Hepatocyte (in vitro differentiated cells): ENCODE measurements around the gene DGCR8.

Experiments
- EZH2phosphoT487 ChIP-seq: fragments of 200-600 bp; sonication (generic); IDR thresholded peaks from one replicate; pipeline ENCODE4 v1.6.1; 2018; ENCODE audit warnings: antibody characterized with exemption, mild to moderate bottlenecking, low read depth, moderate library complexity; ENCODE audit not compliant: unreplicated experiment, severe bottlenecking
- TF ChIP-seq, protein P1 (sequence below): fragments of 200-600 bp; sonication (generic); IDR thresholded peaks from 2 replicates; pipeline ENCODE4 v1.5.1; 2016; ENCODE audit warnings: antibody characterized with exemption, mild to moderate bottlenecking; ENCODE audit not compliant: poor library complexity

DNA sequence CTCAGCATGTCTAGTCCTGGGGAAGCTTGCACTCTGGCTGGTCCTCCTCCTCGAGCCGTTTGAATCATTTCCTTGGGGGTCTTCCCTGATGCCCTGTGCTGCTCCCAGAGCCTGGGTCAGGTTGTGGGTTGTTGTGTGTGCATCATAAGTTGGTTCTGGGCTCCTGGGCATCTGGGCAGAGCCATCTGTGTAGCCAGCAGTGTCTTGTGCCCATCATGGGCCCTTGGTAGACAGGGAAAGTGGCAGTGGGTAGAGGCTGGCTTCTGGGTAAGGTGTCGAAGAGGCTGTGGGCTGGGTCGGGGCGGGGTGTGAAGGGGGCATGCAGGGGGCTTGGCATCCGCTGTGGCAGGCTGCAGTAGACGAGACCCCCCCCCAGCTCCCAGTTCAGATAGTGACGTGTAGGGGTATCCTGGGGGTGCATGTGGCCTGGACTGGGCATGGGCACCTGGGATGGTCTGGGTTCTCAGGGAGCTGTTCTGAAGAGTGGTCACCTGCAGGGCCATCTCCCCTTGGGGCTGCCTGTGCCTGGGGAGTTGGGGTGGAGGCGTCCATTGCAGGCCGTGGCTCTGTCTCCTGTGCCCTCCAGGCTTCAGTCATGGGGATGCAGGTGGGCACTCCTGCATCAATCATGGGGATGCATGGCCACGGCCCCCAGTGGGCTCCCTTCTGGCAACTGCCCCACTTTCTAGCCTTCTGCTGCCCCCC is 44.2 kb downstream of the DGCR8 start:
- TF ChIP-seq, protein P1, sequence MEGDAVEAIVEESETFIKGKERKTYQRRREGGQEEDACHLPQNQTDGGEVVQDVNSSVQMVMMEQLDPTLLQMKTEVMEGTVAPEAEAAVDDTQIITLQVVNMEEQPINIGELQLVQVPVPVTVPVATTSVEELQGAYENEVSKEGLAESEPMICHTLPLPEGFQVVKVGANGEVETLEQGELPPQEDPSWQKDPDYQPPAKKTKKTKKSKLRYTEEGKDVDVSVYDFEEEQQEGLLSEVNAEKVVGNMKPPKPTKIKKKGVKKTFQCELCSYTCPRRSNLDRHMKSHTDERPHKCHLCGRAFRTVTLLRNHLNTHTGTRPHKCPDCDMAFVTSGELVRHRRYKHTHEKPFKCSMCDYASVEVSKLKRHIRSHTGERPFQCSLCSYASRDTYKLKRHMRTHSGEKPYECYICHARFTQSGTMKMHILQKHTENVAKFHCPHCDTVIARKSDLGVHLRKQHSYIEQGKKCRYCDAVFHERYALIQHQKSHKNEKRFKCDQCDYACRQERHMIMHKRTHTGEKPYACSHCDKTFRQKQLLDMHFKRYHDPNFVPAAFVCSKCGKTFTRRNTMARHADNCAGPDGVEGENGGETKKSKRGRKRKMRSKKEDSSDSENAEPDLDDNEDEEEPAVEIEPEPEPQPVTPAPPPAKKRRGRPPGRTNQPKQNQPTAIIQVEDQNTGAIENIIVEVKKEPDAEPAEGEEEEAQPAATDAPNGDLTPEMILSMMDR: no peak
- TF ChIP-seq EZH2phosphoT487: no peak
